K562 (cell line): ENCODE measurements around the gene UBE2D3. TPM values are rescaled to one million over a fixed set of nuclear protein-coding genes. Genes with fewer than 3 reads are reported as not detected.

Source experiments
- polyA plus RNA-seq, 8 experiments: library from polyadenylated mRNA; depleted of rRNA in 4 of 8; stranded (reverse) in 5 of 8; unstranded in 3 of 8; fragments of >200 nt; fragmentation: Nextera tagmentation in 2 of 8; fragmentation: Illumina TruSeq in 1 of 8; extraction: Ambion mirVana in 2 of 8; extraction: Trizol in 1 of 8; gene quantifications; 2 replicates each; pipeline versions ENCODE4 v1.2.1 to v1.2.3, GENCODE V29; 2011 to 2014; ENCODE audit warnings: inconsistent platforms in 1 of 8, missing spikeins in 1 of 8
- small RNA-seq: library from RNA; depleted of rRNA; stranded (forward); fragments of <200 nt; gene quantifications from one replicate; pipeline ENCODE3, GENCODE V24; 2014
- total RNA-seq, 7 experiments: library from RNA; depleted of rRNA in 6 of 7; stranded (reverse); fragments of >200 nt in 6 of 7; fragmentation: Illumina TruSeq in 2 of 7; extraction: Trizol in 2 of 7; gene quantifications; 2 replicates each; pipeline versions ENCODE4 v1.2.1 to v1.2.3, GENCODE V29; 2011 to 2021; ENCODE audit warnings: low replicate concordance in 1 of 7

UBE2D3 gene
- total and polyA plus RNA-seq, 9 of the 15 experiments (the other 6 are each of a cell fraction or from before 2014, with no cell fraction given), result 191 to 618 (median 292) TPM

Small RNA genes within 50 kb of the gene (small RNA-seq; reads per million reads assigned to genes)
- not detected for gene RNU7-151P

Other genes with a start within 250 kb of the UBE2D3 start
- gene MANBA, start 66.6 kb downstream of the UBE2D3 start, total RNA-seq (2014; rRNA removed), result 8.2 and 10.9 TPM in 2 replicates
- gene MANBA, start 66.6 kb downstream of the UBE2D3 start, total RNA-seq (2014; rRNA removed; fragmentation: Illumina TruSeq; extraction: Trizol), result 9.0 and 9.4 TPM in 2 replicates
- gene MANBA, start 66.6 kb downstream of the UBE2D3 start, total RNA-seq (2015; rRNA removed; fragmentation: Illumina TruSeq; extraction: Trizol), result 12.9 and 13.3 TPM in 2 replicates
- gene MANBA, start 66.6 kb downstream of the UBE2D3 start, total RNA-seq (2021), result 7.7 TPM in 2 replicates
- 2.8 and 5.3 TPM in 2 replicates for gene MANBA, start 66.6 kb downstream of the UBE2D3 start, polyA plus RNA-seq (2011; rRNA removed)
- 6.6 and 7.8 TPM in 2 replicates for gene MANBA, start 66.6 kb downstream of the UBE2D3 start, polyA plus RNA-seq (2014; fragmentation: Illumina TruSeq; extraction: Trizol)
- 1 to 10 TPM; 1.8 to 3.7 TPM for gene MANBA, start 66.6 kb downstream of the UBE2D3 start, polyA plus RNA-seq (2014; fragmentation: Nextera tagmentation; extraction: Ambion mirVana)
- gene MANBA, start 66.6 kb downstream of the UBE2D3 start, polyA plus RNA-seq (2014; rRNA removed), result 4.7 and 6.1 TPM in 2 replicates
- gene CISD2, start 41.4 kb upstream of the UBE2D3 start, total RNA-seq (2014; rRNA removed), result 37.8 and 53.7 TPM in 2 replicates
- gene CISD2, start 41.4 kb upstream of the UBE2D3 start, total RNA-seq (2014; rRNA removed; fragmentation: Illumina TruSeq; extraction: Trizol), result 68.4 and 73.7 TPM in 2 replicates
- gene CISD2, start 41.4 kb upstream of the UBE2D3 start, total RNA-seq (2015; rRNA removed; fragmentation: Illumina TruSeq; extraction: Trizol), result 53.2 and 59.8 TPM in 2 replicates
- gene CISD2, start 41.4 kb upstream of the UBE2D3 start, total RNA-seq (2021), result 50.2 and 55.9 TPM in 2 replicates
- 48.3 and 69.5 TPM in 2 replicates for gene CISD2, start 41.4 kb upstream of the UBE2D3 start, polyA plus RNA-seq (2011; rRNA removed)
- 47.1 and 53.5 TPM in 2 replicates for gene CISD2, start 41.4 kb upstream of the UBE2D3 start, polyA plus RNA-seq (2014; fragmentation: Illumina TruSeq; extraction: Trizol)
- 10 to 100 TPM; 87.2 to 91.4 TPM for gene CISD2, start 41.4 kb upstream of the UBE2D3 start, polyA plus RNA-seq (2014; fragmentation: Nextera tagmentation; extraction: Ambion mirVana)
- gene CISD2, start 41.4 kb upstream of the UBE2D3 start, polyA plus RNA-seq (2014; rRNA removed), result 46.9 and 54.2 TPM in 2 replicates
- 0.86 TPM in 1 of 2 replicates, not detected in the other for gene SLC9B1, start 192.2 kb upstream of the UBE2D3 start, total RNA-seq (2014; rRNA removed)
- 0.51 and 1.3 TPM in 2 replicates for gene SLC9B1, start 192.2 kb upstream of the UBE2D3 start, total RNA-seq (2014; rRNA removed; fragmentation: Illumina TruSeq; extraction: Trizol)
- gene SLC9B1, start 192.2 kb upstream of the UBE2D3 start, total RNA-seq (2015; rRNA removed; fragmentation: Illumina TruSeq; extraction: Trizol), result 0.23 and 0.33 TPM in 2 replicates
- gene SLC9B1, start 192.2 kb upstream of the UBE2D3 start, total RNA-seq (2021), result 0.42 and 0.78 TPM in 2 replicates
- gene SLC9B1, start 192.2 kb upstream of the UBE2D3 start, polyA plus RNA-seq (2011; rRNA removed), result 1.2 and 1.3 TPM in 2 replicates
- 0.19 and 0.22 TPM in 2 replicates for gene SLC9B1, start 192.2 kb upstream of the UBE2D3 start, polyA plus RNA-seq (2014; fragmentation: Illumina TruSeq; extraction: Trizol)
- gene SLC9B1, start 192.2 kb upstream of the UBE2D3 start, polyA plus RNA-seq (2014; fragmentation: Nextera tagmentation; extraction: Ambion mirVana), result under 1 TPM; 0.21 to 0.92 TPM
- gene SLC9B1, start 192.2 kb upstream of the UBE2D3 start, polyA plus RNA-seq (2014; rRNA removed), result 0.48 TPM in 1 of 2 replicates, not detected in the other
- gene SLC9B2, start 249.2 kb upstream of the UBE2D3 start, total RNA-seq (2014; rRNA removed), result 11.4 and 13.5 TPM in 2 replicates
- gene SLC9B2, start 249.2 kb upstream of the UBE2D3 start, total RNA-seq (2014; rRNA removed; fragmentation: Illumina TruSeq; extraction: Trizol), result 13.4 and 14.0 TPM in 2 replicates
- 11.3 and 11.4 TPM in 2 replicates for gene SLC9B2, start 249.2 kb upstream of the UBE2D3 start, total RNA-seq (2015; rRNA removed; fragmentation: Illumina TruSeq; extraction: Trizol)
- 14.6 and 15.0 TPM in 2 replicates for gene SLC9B2, start 249.2 kb upstream of the UBE2D3 start, total RNA-seq (2021)
- gene SLC9B2, start 249.2 kb upstream of the UBE2D3 start, polyA plus RNA-seq (2011; rRNA removed), result 7.6 and 10.2 TPM in 2 replicates
- gene SLC9B2, start 249.2 kb upstream of the UBE2D3 start, polyA plus RNA-seq (2014; fragmentation: Illumina TruSeq; extraction: Trizol), result 13.3 TPM in 2 replicates
- gene SLC9B2, start 249.2 kb upstream of the UBE2D3 start, polyA plus RNA-seq (2014; fragmentation: Nextera tagmentation; extraction: Ambion mirVana), result 1 to 10 TPM; 6.6 to 8.3 TPM
- gene SLC9B2, start 249.2 kb upstream of the UBE2D3 start, polyA plus RNA-seq (2014; rRNA removed), result 10.5 and 13.5 TPM in 2 replicates